Lower lobe of right lung (tissue), 2 donors: ENCODE results near the gene SMPD3. TPM values are rescaled to one million over a fixed set of nuclear protein-coding genes. Genes with fewer than 3 reads are reported as not detected.
A peak's percentile ranks its signal among the peaks of the same experiment; 100 is the strongest.

Experiments used
- ATAC-seq, 2 donors: fragments of 200-7000 bp; cut with Tn5 transposase; one replicate each; pipeline ENCODE4 v1.9.1; 2020 to 2022; ENCODE audit warnings: mild to moderate bottlenecking in 2 of 2, moderate library complexity in 2 of 2
- DNase-seq: peaks from one replicate; pipeline ENCODE4 v3.0.0-alpha.2; 2020
- H3K27ac ChIP-seq: fragments of 200-600 bp; one replicate; pipeline ENCODE4 v1.8.0; 2022
- H3K27me3 ChIP-seq: fragments of 200-600 bp; one replicate; pipeline ENCODE4 v1.8.0; 2022; ENCODE audit warnings: low read depth
- H3K36me3 ChIP-seq: fragments of 200-600 bp; one replicate; pipeline ENCODE4 v1.8.0; 2022; ENCODE audit warnings: mild to moderate bottlenecking
- H3K4me1 ChIP-seq: fragments of 200-600 bp; one replicate; pipeline ENCODE4 v1.8.0; 2022
- H3K4me3 ChIP-seq: fragments of 200-600 bp; one replicate; pipeline ENCODE4 v1.8.0; 2022; ENCODE audit warnings: mild to moderate bottlenecking
- H3K9me3 ChIP-seq: fragments of 200-600 bp; one replicate; pipeline ENCODE4 v1.8.0; 2022
- CTCF ChIP-seq: fragments of 200-600 bp; IDR thresholded peaks from one replicate; pipeline ENCODE4 v1.8.0; 2022; ENCODE audit warnings: antibody characterized with exemption, mild to moderate bottlenecking
- intact Hi-C: fragments of 100-400 bp; cut with DNase I; formaldehyde crosslinking; loops from one replicate; pipeline ENCODE4 v1.11.0; 2022
- total RNA-seq: library from RNA; stranded (reverse); fragmentation: NEBNext Ultra II Directional; extraction: Animal tissue kit (Norgen Biotek cat#: 25700); gene quantifications from one replicate; pipeline ENCODE4 v1.2.1, GENCODE V29; 2021
- donor health status: DM: no; HTN: yes; CAD: no; lungs with severe emphysema.

Gene SMPD3
- total RNA-seq, 1 donor from 2014 or later, result 3.6 TPM

- Histone ChIP-seq H3K4me3 (no peak overlapping the region), H3K27me3 (no peaks in the 10 kb centered on the region), H3K27ac (no peak overlapping the region), H3K9me3 (no peaks in the 10 kb centered on the region), H3K36me3 (no peaks in the 10 kb centered on the region), H3K4me1 (no peaks in the 10 kb centered on the region)
- DNase-seq (peak; percentile 57), ATAC-seq (peak; percentile 33 to 38)
- intact Hi-C loops, result no loop called here
- TF ChIP-seq CTCF, result no peak
Measured at GRCh38 chr16:68387301-68387700, 61.0 kb downstream of the SMPD3 start.

GRCh38 chr16:68386628-68387027 lies 61.7 kb downstream of the SMPD3 start:
- Histone ChIP-seq H3K27me3 (no peaks in the 10 kb centered on the region), H3K9me3 (no peaks in the 10 kb centered on the region), H3K27ac (no peak overlapping the region), H3K4me1 (no peaks in the 10 kb centered on the region), H3K4me3 (no peak overlapping the region), H3K36me3 (no peaks in the 10 kb centered on the region)
- DNase-seq (peak; percentile 55), ATAC-seq (peak; percentile 35 to 47)
- TF ChIP-seq CTCF, result no peak
- intact Hi-C loops, result no loop called here

- H3K9me3 ChIP-seq, result no peaks in the 10 kb centered on the region
- no peak for TF ChIP-seq CTCF
- intact Hi-C loops, result no loop called here
Measured at GRCh38 chr16:68385371-68385770, 62.9 kb downstream of the SMPD3 start.

GRCh38 chr16:68384288-68385161 lies 63.8 kb downstream of the SMPD3 start:
- Histone ChIP-seq H3K9me3 (no peaks in the 10 kb centered on the region), H3K36me3 (no peaks in the 10 kb centered on the region), H3K4me1 (no peaks in the 10 kb centered on the region), H3K27me3 (no peaks in the 10 kb centered on the region), H3K27ac (no peak overlapping the region), H3K4me3 (no peak overlapping the region)
- DNase-seq (peak; percentile 26), ATAC-seq (no peak)
- intact Hi-C loops, result no loop called here
- no peak for TF ChIP-seq CTCF

More at GRCh38 chr16:68385371-68385770, 62.9 kb downstream of the SMPD3 start:
- Histone ChIP-seq H3K27ac (no peak overlapping the region), H3K4me3 (no peak overlapping the region), H3K36me3 (no peaks in the 10 kb centered on the region), H3K4me1 (no peaks in the 10 kb centered on the region), H3K27me3 (no peaks in the 10 kb centered on the region)
- no peak for ATAC-seq
- no peak for DNase-seq

GRCh38 chr16:68383858-68384257 lies 64.5 kb downstream of the SMPD3 start:
- H3K36me3 ChIP-seq, result no peaks in the 10 kb centered on the region
- ATAC-seq (no peak), DNase-seq (peak; percentile 12)
- intact Hi-C loops, result no loop called here
- no peak for TF ChIP-seq CTCF
- H3K27me3 ChIP-seq, result no peaks in the 10 kb centered on the region
- H3K4me1 ChIP-seq, result no peaks in the 10 kb centered on the region
- H3K27ac ChIP-seq, result no peak overlapping the region
- H3K9me3 ChIP-seq, result no peaks in the 10 kb centered on the region
- no peak overlapping the region for H3K4me3 ChIP-seq
